HPDE6-E6E7 (cell line): ENCODE data around the gene RGL2.
"Not testable (repeated sequence)": the region's sequence is repeated elsewhere in the genome, so short reads cannot be mapped to it uniquely, and the experiment has no call there.

Experiments
- DNase-seq: peaks from one replicate; pipeline ENCODE4 v3.0.0; 2011; ENCODE audit warnings: missing footprints; ENCODE audit errors: extremely low spot score

RGL2 gene

GRCh38 chr6:33298773-33299236, at the start of gene RGL2:
Gene RGL2 (minus strand): TSS chr6:33298942. CDS start chr6:33298610, 332 bp downstream.
- peak; percentile 22 for DNase-seq

GRCh38 chr6:33347816-33348215, 49.1 kb upstream of the RGL2 start:
- DNase-seq: no peak

- not testable (repeated sequence) for DNase-seq
These were observed 48.2 kb upstream of the RGL2 start for GRCh38 chr6:33346972-33347371.

- peak; percentile 45 for DNase-seq
These were observed 46.3 kb upstream of the RGL2 start for GRCh38 chr6:33344701-33345697.

GRCh38 chr6:33343953-33344611, 45.3 kb upstream of the RGL2 start:
- no peak for DNase-seq

GRCh38 chr6:33343606-33343952, 44.8 kb upstream of the RGL2 start:
- not testable (repeated sequence) for DNase-seq

- no peak for DNase-seq
These were observed 40.5 kb upstream of the RGL2 start for GRCh38 chr6:33339193-33339592.

- no peak for DNase-seq
These were observed 37.8 kb upstream of the RGL2 start for GRCh38 chr6:33336495-33336894.

- no peak for DNase-seq
These were observed 37.2 kb upstream of the RGL2 start for GRCh38 chr6:33335916-33336315.

- DNase-seq: no peak
These were observed 34.9 kb upstream of the RGL2 start for GRCh38 chr6:33333666-33334065.

- no peak for DNase-seq
These were observed 32.0 kb upstream of the RGL2 start for GRCh38 chr6:33330736-33331135.

- no peak for DNase-seq
These were observed 30.3 kb upstream of the RGL2 start for GRCh38 chr6:33329058-33329457.

GRCh38 chr6:33324125-33324524, 25.4 kb upstream of the RGL2 start:
- DNase-seq: no peak

- DNase-seq: no peak
These were observed 24.8 kb upstream of the RGL2 start for GRCh38 chr6:33323623-33323948.

GRCh38 chr6:33321227-33321626, 22.5 kb upstream of the RGL2 start:
- DNase-seq: no peak

- no peak for DNase-seq
These were observed 21.8 kb upstream of the RGL2 start for GRCh38 chr6:33320315-33321181.

GRCh38 chr6:33319939-33320314, 21.2 kb upstream of the RGL2 start:
- DNase-seq: no peak

GRCh38 chr6:33318426-33319073, 19.8 kb upstream of the RGL2 start:
- no peak for DNase-seq

GRCh38 chr6:33317669-33318425, 19.1 kb upstream of the RGL2 start, which contains the start of gene ZBTB22:
Gene ZBTB22 (minus strand): TSS chr6:33317744. CDS start chr6:33316916, 828 bp downstream.
- peak; percentile 93 for DNase-seq

GRCh38 chr6:33317419-33317668, 18.6 kb upstream of the RGL2 start:
- DNase-seq: no peak
